ENCODE measurements around the gene ADAT1.
A peak's percentile ranks its signal among the peaks of the same experiment; 100 is the strongest.

GRCh38 chr16:75622761-75623605 is at the start of gene ADAT1:
- TF ChIP-seq REST (IDR thresholded peaks at IDR 0.05; ENCODE audit: insufficient read depth in 1 of 2, low read depth in 2 of 2, low read length in 2 of 2) (no peak), SIN3A (IDR thresholded peaks at IDR 0.05; ENCODE audit: borderline replicate concordance, insufficient read depth, low read length) (no peak; the same call in 1 of the 2 replicates), POLR2AphosphoS5 (IDR thresholded peaks at IDR 0.05; ENCODE audit: low read depth, low read length) (peak; percentile 94), TAF1 (IDR thresholded peaks at IDR 0.05; ENCODE audit: borderline replicate concordance, insufficient read depth, low read length) (peak; percentile 73; the same call in 1 of the 2 replicates), FOXP2 (optimal IDR thresholded peaks at IDR 0.05; ENCODE audit: borderline replicate concordance, extremely low read depth, extremely low read length, insufficient read depth) (peak; percentile 44)
